H9 (cell line): ENCODE results near the gene CCDC187. TPM values are rescaled to one million over a fixed set of nuclear protein-coding genes. Genes with fewer than 3 reads are reported as not detected.
A peak's percentile ranks its signal among the peaks of the same experiment; 100 is the strongest.

Experiments
- DNase-seq: peaks from one replicate; pipeline ENCODE4 v3.0.0-alpha.2; 2017
- H2AFZ ChIP-seq: one replicate; pipeline ENCODE4 v1.6.1; 2013; ENCODE audit warnings: mild to moderate bottlenecking, low read length, control low read depth, moderate library complexity
- H2AK5ac ChIP-seq: 2 replicates; pipeline ENCODE4 v1.6.1; 2013; ENCODE audit warnings: low read length, control low read depth, mixed read lengths; ENCODE audit not compliant: insufficient read length
- H2BK120ac ChIP-seq: one replicate; pipeline ENCODE4 v1.6.1; 2013; ENCODE audit warnings: low read depth, mild to moderate bottlenecking, low read length, control low read depth, inconsistent platforms; ENCODE audit not compliant: poor library complexity, severe bottlenecking
- H2BK12ac ChIP-seq: 2 replicates; pipeline ENCODE4 v1.6.1; 2013; ENCODE audit warnings: low read length, control low read depth, mixed read lengths, low read depth; ENCODE audit not compliant: insufficient read length
- H2BK15ac ChIP-seq: 2 replicates; pipeline ENCODE4 v1.6.1; 2013; ENCODE audit warnings: low read depth, low read length, control low read depth
- H2BK20ac ChIP-seq: one replicate; pipeline ENCODE4 v1.6.1; 2013; ENCODE audit warnings: low read depth, mild to moderate bottlenecking, low read length, control low read depth, inconsistent platforms; ENCODE audit not compliant: poor library complexity, severe bottlenecking
- H2BK5ac ChIP-seq: 2 replicates; pipeline ENCODE4 v1.6.1; 2013; ENCODE audit warnings: low read length, control low read depth, mixed read lengths; ENCODE audit not compliant: insufficient read length
- H3K14ac ChIP-seq: 2 replicates; pipeline ENCODE4 v1.6.1; 2013; ENCODE audit warnings: low read length, control low read depth; ENCODE audit not compliant: insufficient read depth
- H3K18ac ChIP-seq: 2 replicates; pipeline ENCODE4 v1.6.1; 2013; ENCODE audit warnings: low read depth, mild to moderate bottlenecking, mixed read lengths, low read length, control low read depth; ENCODE audit not compliant: insufficient read length
- H3K23ac ChIP-seq: 2 replicates; pipeline ENCODE4 v1.6.1; 2013; ENCODE audit warnings: low read length, control low read depth, mixed read lengths, low read depth; ENCODE audit not compliant: insufficient read length
- H3K23me2 ChIP-seq: 2 replicates; pipeline ENCODE4 v1.6.1; 2013; ENCODE audit warnings: low read depth, mild to moderate bottlenecking, mixed read lengths, low read length, control low read depth; ENCODE audit not compliant: insufficient read length, poor library complexity, severe bottlenecking
- H3K27ac ChIP-seq: 2 replicates; pipeline ENCODE4 v1.5.1; 2013; ENCODE audit warnings: low read length, control low read depth, mixed read lengths, low read depth; ENCODE audit not compliant: insufficient read length
- H3K27me3 ChIP-seq: 2 replicates; pipeline ENCODE4 v1.6.1; 2013; ENCODE audit warnings: low read length, control low read depth, inconsistent platforms; ENCODE audit not compliant: insufficient read depth
- H3K4ac ChIP-seq: 2 replicates; pipeline ENCODE4 v1.6.1; 2013; ENCODE audit warnings: low read depth, mild to moderate bottlenecking, control low read depth, inconsistent platforms, low read length, moderate library complexity
- H3K4me1 ChIP-seq: 2 replicates; pipeline ENCODE4 v1.6.1; 2013; ENCODE audit warnings: low read length, control low read depth, inconsistent platforms; ENCODE audit not compliant: insufficient read depth
- H3K4me2 ChIP-seq: 2 replicates; pipeline ENCODE4 v1.6.1; 2013; ENCODE audit warnings: low read length, control low read depth, mixed read lengths; ENCODE audit not compliant: insufficient read length, insufficient read depth
- H3K56ac ChIP-seq: 2 replicates; pipeline ENCODE4 v1.6.1; 2013; ENCODE audit warnings: low read depth, mild to moderate bottlenecking, mixed read lengths, low read length, control low read depth; ENCODE audit not compliant: insufficient read length
- H3K79me1 ChIP-seq: 2 replicates; pipeline ENCODE4 v1.6.1; 2013; ENCODE audit warnings: low read depth, mild to moderate bottlenecking, moderate library complexity, low read length, control low read depth, inconsistent platforms; ENCODE audit not compliant: insufficient read depth, poor library complexity, severe bottlenecking
- H3K79me2 ChIP-seq: 2 replicates; pipeline ENCODE4 v1.6.1; 2013; ENCODE audit warnings: low read length, control low read depth, inconsistent platforms; ENCODE audit not compliant: insufficient read depth
- H3K9ac ChIP-seq: 2 replicates; pipeline ENCODE4 v1.6.1; 2013; ENCODE audit warnings: low read length, control low read depth, mixed read lengths; ENCODE audit not compliant: insufficient read length; ENCODE audit errors: extremely low read depth
- H3K9me3 ChIP-seq: one replicate; pipeline ENCODE4 v1.6.1; 2013; ENCODE audit warnings: low read depth, low read length, inconsistent platforms; ENCODE audit not compliant: control insufficient read depth
- H3T11ph ChIP-seq: one replicate; pipeline ENCODE4 v1.6.1; 2013; ENCODE audit warnings: mild to moderate bottlenecking, low read length, control low read depth, inconsistent platforms
- H4K20me1 ChIP-seq: one replicate; pipeline ENCODE4 v1.6.1; 2013; ENCODE audit not compliant: control insufficient read depth, insufficient read length, insufficient read depth
- H4K5ac ChIP-seq: 2 replicates; pipeline ENCODE4 v1.6.1; 2013; ENCODE audit warnings: low read depth, mild to moderate bottlenecking, mixed read lengths, low read length, control low read depth; ENCODE audit not compliant: insufficient read length
- H4K8ac ChIP-seq: replicated peaks from 2 replicates; pipeline ENCODE4 v1.6.1; 2013; ENCODE audit warnings: low read length, control low read depth, mixed read lengths, low read depth; ENCODE audit not compliant: insufficient read length
- H4K91ac ChIP-seq: 2 replicates; pipeline ENCODE4 v1.6.1; 2013; ENCODE audit warnings: low read depth, mild to moderate bottlenecking, moderate library complexity, mixed read lengths, low read length, control low read depth; ENCODE audit not compliant: insufficient read length
- H3K27ac Mint-ChIP-seq, 3 experiments: 2 replicates in 2 of 3; 3 replicates in 1 of 3; pipeline ENCODE4 v1.8.0; 2020 to 2021; ENCODE audit warnings: mixed read lengths in 3 of 3, mild to moderate bottlenecking in 1 of 3, moderate library complexity in 1 of 3
- H3K27me3 Mint-ChIP-seq: 2 replicates; pipeline ENCODE4 v1.8.0; 2021; ENCODE audit warnings: low read depth, mild to moderate bottlenecking, moderate library complexity, mixed read lengths
- H3K36me3 Mint-ChIP-seq, 3 experiments: 2 replicates in 2 of 3; 3 replicates in 1 of 3; pipeline ENCODE4 v1.8.0; 2020 to 2021; ENCODE audit warnings: low read depth in 3 of 3, mixed read lengths in 3 of 3; ENCODE audit not compliant: insufficient read depth in 1 of 3
- H3K4me1 Mint-ChIP-seq, 2 experiments: 2 replicates each; pipeline ENCODE4 v1.8.0; 2020; ENCODE audit warnings: mixed read lengths in 2 of 2
- H3K4me3 Mint-ChIP-seq, 2 experiments: 2 replicates in 1 of 2; 3 replicates in 1 of 2; pipeline ENCODE4 v1.8.0; 2020 to 2021; ENCODE audit warnings: mild to moderate bottlenecking in 2 of 2, mixed read lengths in 2 of 2, moderate library complexity in 1 of 2
- H3K9me3 Mint-ChIP-seq, 2 experiments: 2 replicates in 1 of 2; 3 replicates in 1 of 2; pipeline ENCODE4 v1.8.0; 2020; ENCODE audit warnings: mild to moderate bottlenecking in 2 of 2, mixed read lengths in 2 of 2, moderate library complexity in 1 of 2
- CTCF ChIP-seq: fragments of 200-600 bp; sonication (generic); conservative IDR thresholded peaks from 3 replicates; pipeline ENCODE4 v1.8.0; 2021; ENCODE audit warnings: antibody characterized with exemption, mild to moderate bottlenecking
- WGBS: extraction: QIAGEN DNeasy Blood & Tissue Kit; methylation state at CpG from one replicate; pipeline ENCODE4 v1.1.7; 2013; ENCODE audit warnings: missing lambda C conversion rate, low lambda C conversion rate, mixed read lengths; ENCODE audit not compliant: insufficient read length; ENCODE audit errors: extremely low coverage; 5-methylcytosine and 5-hydroxymethylcytosine counted together
- total RNA-seq: library from RNA; stranded (reverse); gene quantifications from 2 replicates; pipeline ENCODE4 v1.2.1, GENCODE V29; 2021

Gene CCDC187
- total RNA-seq, 1 experiment from 2014 or later, result 0.07 TPM

- 100% methylated on average over 1 of the region's 34 CpGs for WGBS
- Histone ChIP-seq H3K4me2 (no peak overlapping the region), H3K27ac (no peak overlapping the region), H3K14ac (no peak overlapping the region; the same call in 1 of the 2 replicates), H4K8ac (peak overlapping the region; percentile 15), H3K56ac (no peak overlapping the region), H3K9ac (no peak overlapping the region), H3K4me1 (no peaks in the 10 kb centered on the region), H3T11ph (no peak overlapping the region), H2AFZ (no peak overlapping the region), H3K23me2 (no peaks in the 10 kb centered on the region), H4K5ac (no peak overlapping the region), H4K20me1 (no peaks in the 10 kb centered on the region), H3K79me1 (no peaks in the 10 kb centered on the region), H2BK120ac (no peak overlapping the region), H3K23ac (no peak overlapping the region), H2AK5ac (no peak overlapping the region), H2BK15ac (no peak overlapping the region), H2BK5ac (no peak overlapping the region), H3K79me2 (no peaks in the 10 kb centered on the region), H3K18ac (no peak overlapping the region), H2BK20ac (no peak overlapping the region), H4K91ac (no peak overlapping the region), H3K4ac (no peak overlapping the region), H2BK12ac (no peak overlapping the region), H3K9me3 (peaks cover 12% of the 10 kb centered on the region), H3K27me3 (no peaks in the 10 kb centered on the region)
- no peak for TF ChIP-seq CTCF
- H3K27me3 Mint-ChIP-seq, result no peaks in the 10 kb centered on the region; the same call in 1 of the 2 replicates
- H3K36me3 Mint-ChIP-seq, result no peaks in the 10 kb centered on the region
- no peak overlapping the region for H3K4me3 Mint-ChIP-seq
- no peak for DNase-seq
- no peak overlapping the region for H3K27ac Mint-ChIP-seq
- no peaks in the 10 kb centered on the region for H3K4me1 Mint-ChIP-seq
- no peaks in the 10 kb centered on the region for H3K9me3 Mint-ChIP-seq
Observed at GRCh38 chr9:136292591-136293448, 11.1 kb downstream of the CCDC187 start.
